ENCODE measurements around the gene TMOD2.

The TMOD2 gene

GRCh38 chr15:51736751-51737521, 14.5 kb upstream of the TMOD2 start:
- no peak for DNase-seq

- DNase-seq, result no peak
Measured at GRCh38 chr15:51737522-51738305, 13.7 kb upstream of the TMOD2 start, which contains the start of gene LYSMD2. Gene LYSMD2 (minus strand): TSS chr15:51737655. CDS start chr15:51737622, 33 bp downstream.

- DNase-seq, result no peak
Measured at GRCh38 chr15:51738553-51738952, 12.8 kb upstream of the TMOD2 start.

GRCh38 chr15:51739061-51739712, 12.2 kb upstream of the TMOD2 start:
- no peak for DNase-seq

GRCh38 chr15:51749307-51749706, 2.1 kb upstream of the TMOD2 start:
- DNase-seq, result no peak

GRCh38 chr15:51750186-51750585, 1.2 kb upstream of the TMOD2 start:
- no peak for DNase-seq

GRCh38 chr15:51751697-51752683, 593 bp downstream of the TMOD2 start:
- no peak for DNase-seq

- no peak for DNase-seq
Measured at GRCh38 chr15:51752888-51753287, 1.5 kb downstream of the TMOD2 start.

GRCh38 chr15:51754267-51754666, 2.9 kb downstream of the TMOD2 start:
- no peak for DNase-seq

- DNase-seq, result no peak
Measured at GRCh38 chr15:51755790-51756189, 4.4 kb downstream of the TMOD2 start.

GRCh38 chr15:51756482-51756881, 5.1 kb downstream of the TMOD2 start:
- DNase-seq, result no peak

DNA sequence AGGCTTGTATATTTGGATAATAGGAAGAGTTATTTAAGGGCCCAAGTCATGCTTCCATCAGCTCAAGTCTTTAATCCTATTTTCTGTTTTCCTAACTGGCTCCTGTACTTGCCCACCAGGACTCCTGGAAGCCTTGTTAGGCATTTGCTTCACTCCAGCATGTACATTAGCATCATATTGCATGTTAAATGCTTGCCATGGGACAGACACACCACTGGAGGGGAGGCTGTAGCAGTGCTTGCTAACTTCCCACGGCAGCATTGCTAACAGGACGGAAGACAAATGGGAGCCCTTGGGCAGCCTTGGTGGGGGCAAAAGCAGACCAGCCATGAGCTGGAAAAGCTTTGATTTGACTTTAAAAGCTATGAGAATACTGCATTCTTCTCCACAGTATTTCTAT, 6.1 kb downstream of the TMOD2 start:
- DNase-seq, result no peak

DNA sequence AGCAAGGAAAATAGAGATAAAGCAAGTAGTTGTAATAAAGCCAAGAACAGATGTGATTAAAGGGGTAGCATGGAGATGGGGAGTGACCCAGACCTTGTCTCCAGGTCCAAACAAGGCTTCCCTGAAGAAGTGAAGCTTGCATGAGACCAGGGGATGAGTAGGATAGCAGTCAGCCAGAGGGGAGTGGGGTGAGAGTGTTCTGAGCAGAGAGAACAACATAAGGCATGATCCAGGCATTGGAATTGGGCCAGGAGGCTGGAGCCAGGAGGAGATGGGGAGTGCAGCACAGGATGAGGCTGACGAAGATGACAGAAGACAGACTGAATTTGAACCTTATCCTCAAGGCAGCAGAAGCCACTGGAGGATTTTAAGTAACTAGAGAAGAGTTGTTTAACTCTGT, 7.2 kb downstream of the TMOD2 start:
- DNase-seq, result no peak

GRCh38 chr15:51759557-51760070, 8.2 kb downstream of the TMOD2 start:
- DNase-seq, result no peak

- DNase-seq, result no peak
Measured at GRCh38 chr15:51760805-51761204, 9.4 kb downstream of the TMOD2 start.

- DNase-seq, result no peak
Measured at GRCh38 chr15:51765751-51766150, 14.4 kb downstream of the TMOD2 start.

DNA sequence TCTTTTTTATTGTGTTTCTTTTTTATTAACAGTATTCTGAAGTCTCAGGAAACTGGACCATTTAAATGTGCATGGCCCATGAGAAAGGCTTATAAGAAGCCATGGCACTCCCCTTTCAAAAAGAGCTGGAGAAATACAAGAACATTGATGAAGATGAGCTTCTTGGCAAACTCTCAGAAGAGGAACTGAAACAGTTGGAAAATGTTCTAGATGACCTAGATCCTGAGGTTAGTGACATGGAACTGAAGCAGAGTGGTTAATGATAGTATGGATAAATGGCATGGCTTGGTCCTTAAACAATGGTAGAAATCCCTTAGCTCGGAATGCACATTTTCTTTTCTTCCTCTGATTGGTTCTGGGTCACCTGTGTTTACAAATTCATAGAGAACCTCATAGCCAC, 14.9 kb downstream of the TMOD2 start:
- no peak for DNase-seq

DNA sequence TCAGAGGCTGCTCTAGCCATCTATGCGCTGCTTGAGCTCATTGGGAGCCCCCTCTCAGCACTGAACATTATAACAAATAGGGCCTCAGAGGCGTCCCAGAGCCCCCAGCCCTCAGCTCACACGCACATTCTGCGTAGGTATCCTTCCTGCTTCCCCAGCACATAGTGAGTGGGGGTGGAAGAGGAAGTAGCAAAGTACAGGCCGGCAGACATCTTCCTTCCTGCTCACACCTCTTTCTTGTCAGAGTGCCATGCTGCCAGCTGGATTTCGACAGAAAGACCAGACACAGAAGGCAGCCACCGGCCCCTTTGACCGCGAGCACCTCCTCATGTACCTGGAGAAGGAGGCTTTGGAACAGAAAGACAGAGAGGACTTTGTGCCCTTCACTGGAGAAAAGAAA, 16.6 kb downstream of the TMOD2 start:
- no peak for DNase-seq

- DNase-seq, result no peak
Measured at GRCh38 chr15:51770902-51771301, 19.5 kb downstream of the TMOD2 start.

- DNase-seq, result no peak
Measured at GRCh38 chr15:51771773-51772172, 20.4 kb downstream of the TMOD2 start.

DNA sequence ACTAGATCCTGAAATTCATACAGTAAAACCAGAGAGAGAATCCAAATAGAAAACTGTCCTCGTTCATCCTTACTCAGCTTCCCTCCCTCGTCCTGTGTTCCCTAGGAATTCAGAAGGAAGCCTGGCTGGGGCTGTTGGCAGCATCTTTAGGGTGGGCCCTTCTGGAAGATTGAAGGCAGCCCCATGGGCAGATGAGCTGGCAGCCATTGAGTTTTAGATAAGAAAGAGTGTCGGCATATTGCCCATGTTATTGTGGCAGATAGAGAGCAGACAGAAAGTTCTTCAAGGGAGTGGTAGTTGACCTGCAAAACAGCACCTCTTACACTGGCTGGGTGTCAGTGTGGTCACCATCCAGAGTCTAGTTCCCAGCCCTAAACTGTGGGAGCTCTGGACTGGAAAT, 23.5 kb downstream of the TMOD2 start:
- no peak for DNase-seq
